SH-SY5Y (cell line): ENCODE results near the gene COLQ.

Experiments used
- GATA2 ChIP-seq: IDR thresholded peaks from 2 replicates; pipeline ENCODE4 v1.6.1; 2011; ENCODE audit warnings: mild to moderate bottlenecking, low read depth, low read length
- GATA3 ChIP-seq: IDR thresholded peaks from 2 replicates; pipeline ENCODE4 v1.6.1; 2011; ENCODE audit warnings: low read depth, mild to moderate bottlenecking, low read length, moderate library complexity

GRCh38 chr3:15549846-15550245 is 28.3 kb upstream of the COLQ start:
- TF ChIP-seq GATA3 (no peak), GATA2 (no peak)
